Spleen (tissue), 11 donors: Measurements from ENCODE around the gene DUS1L. TPM values are rescaled to one million over a fixed set of nuclear protein-coding genes. Genes with fewer than 3 reads are reported as not detected.

Source experiments
- DNase-seq: peaks from one replicate; pipeline ENCODE4 v3.0.0-alpha.2; 2020
- H3K27ac ChIP-seq, 8 donors: fragments of 200-600 bp; sonication (generic) in 7 of 8; 1 replicate in 4 of 8; 2 replicates in 4 of 8; pipeline versions ENCODE4 v1.5.0 to v1.8.0; 2016 to 2021; ENCODE audit warnings: inconsistent platforms in 4 of 8, mild to moderate bottlenecking in 4 of 8, moderate library complexity in 1 of 8
- H3K27me3 ChIP-seq, 7 donors: fragments of 200-600 bp; sonication (generic) in 6 of 7; replicated peaks in 1 of 7; 1 replicate in 4 of 7; 2 replicates in 3 of 7; pipeline versions ENCODE4 v1.5.0 to v1.8.0; 2016 to 2021; ENCODE audit warnings: inconsistent platforms in 3 of 7, mild to moderate bottlenecking in 1 of 7
- H3K36me3 ChIP-seq, 6 donors: fragments of 200-600 bp; sonication (generic) in 5 of 6; 1 replicate in 4 of 6; 2 replicates in 2 of 6; pipeline versions ENCODE4 v1.5.0 to v1.8.0; 2016 to 2021; ENCODE audit warnings: inconsistent platforms in 2 of 6
- H3K4me1 ChIP-seq, 6 donors: fragments of 200-600 bp; sonication (generic) in 5 of 6; 1 replicate in 3 of 6; 2 replicates in 3 of 6; pipeline versions ENCODE4 v1.5.0 to v1.8.0; 2016 to 2021; ENCODE audit warnings: inconsistent platforms in 3 of 6
- H3K4me3 ChIP-seq, 8 donors: fragments of 200-600 bp; sonication (generic) in 7 of 8; 1 replicate in 4 of 8; 2 replicates in 4 of 8; pipeline versions ENCODE4 v1.5.0 to v1.8.0; 2016 to 2021; ENCODE audit warnings: inconsistent platforms in 4 of 8, mild to moderate bottlenecking in 4 of 8, moderate library complexity in 2 of 8
- H3K9me3 ChIP-seq, 8 donors: fragments of 200-600 bp; sonication (generic) in 7 of 8; 1 replicate in 4 of 8; 2 replicates in 4 of 8; pipeline versions ENCODE4 v1.5.0 to v1.8.0; 2016 to 2021; ENCODE audit warnings: inconsistent platforms in 4 of 8
- CTCF ChIP-seq, 11 experiments: fragments of 200-600 bp in 7 of 11; fragments of 450-650 bp in 4 of 11; sonication (generic) in 4 of 11; IDR thresholded peaks in 8 of 11; conservative IDR thresholded peaks in 3 of 11; 1 replicate in 7 of 11; 2 replicates in 4 of 11; pipeline versions ENCODE4 v1.4.0 to v1.8.0; 2016 to 2021; ENCODE audit warnings: antibody characterized with exemption in 11 of 11, inconsistent platforms in 4 of 11, mild to moderate bottlenecking in 1 of 11
- POLR2A ChIP-seq, 3 donors: fragments of 450-650 bp; IDR thresholded peaks; one replicate each; pipeline ENCODE4 v1.5.1; 2017; ENCODE audit warnings: antibody characterized with exemption in 3 of 3, mild to moderate bottlenecking in 1 of 3
- POLR2AphosphoS5 ChIP-seq, 3 donors: sonication (generic); formaldehyde crosslinking; IDR thresholded peaks; one replicate each; pipeline ENCODE4 v1.5.1; 2017; ENCODE audit warnings: antibody characterized with exemption in 3 of 3
- WGBS, 5 donors: extraction: QIAGEN DNeasy Blood & Tissue Kit in 3 of 5; methylation state at CpG; one replicate each; pipeline versions ENCODE4 v1.1.5 to v1.1.7; 2013 to 2018; 5-methylcytosine and 5-hydroxymethylcytosine counted together
- intact Hi-C: fragments of 100-400 bp; cut with DNase I; formaldehyde crosslinking; loops from one replicate; pipeline ENCODE4 v1.15.0; 2023; ENCODE audit warnings: low total_unique reads
- polyA plus RNA-seq, 3 donors: library from polyadenylated mRNA; stranded (reverse); fragments of 200-250 nt; gene quantifications; one replicate each; pipeline ENCODE4 v1.2.1, GENCODE V29; 2013
- total RNA-seq, 7 donors: library from RNA; depleted of rRNA in 3 of 7; stranded (reverse); fragments of >200 nt in 3 of 7; fragmentation: NEBNext Ultra II Directional in 4 of 7; extraction: Animal tissue kit (Norgen Biotek cat#: 25700) in 4 of 7; gene quantifications; one replicate each; pipeline versions ENCODE4 v1.1.0 to v1.2.1, GENCODE V29; 2016 to 2021
- donor health status: healthy with polysubstance abuse.
- donor health status: DM: no; HTN: no; CAD: no; lungs with moderate emphysema.
- donor health status: DM: no; HTN: no; CAD: no.
- donor health status: Bipolar disorder and iron deficiency.
- donor health status: healthy.
- donor health status: DM: no; HTN: no; CAD: no.
- donor health status: DM: yes; HTN: yes; CAD: no.

DUS1L gene
- total and polyA plus RNA-seq, 10 donors, result 76.4 to 174 (median 103) TPM

DNA sequence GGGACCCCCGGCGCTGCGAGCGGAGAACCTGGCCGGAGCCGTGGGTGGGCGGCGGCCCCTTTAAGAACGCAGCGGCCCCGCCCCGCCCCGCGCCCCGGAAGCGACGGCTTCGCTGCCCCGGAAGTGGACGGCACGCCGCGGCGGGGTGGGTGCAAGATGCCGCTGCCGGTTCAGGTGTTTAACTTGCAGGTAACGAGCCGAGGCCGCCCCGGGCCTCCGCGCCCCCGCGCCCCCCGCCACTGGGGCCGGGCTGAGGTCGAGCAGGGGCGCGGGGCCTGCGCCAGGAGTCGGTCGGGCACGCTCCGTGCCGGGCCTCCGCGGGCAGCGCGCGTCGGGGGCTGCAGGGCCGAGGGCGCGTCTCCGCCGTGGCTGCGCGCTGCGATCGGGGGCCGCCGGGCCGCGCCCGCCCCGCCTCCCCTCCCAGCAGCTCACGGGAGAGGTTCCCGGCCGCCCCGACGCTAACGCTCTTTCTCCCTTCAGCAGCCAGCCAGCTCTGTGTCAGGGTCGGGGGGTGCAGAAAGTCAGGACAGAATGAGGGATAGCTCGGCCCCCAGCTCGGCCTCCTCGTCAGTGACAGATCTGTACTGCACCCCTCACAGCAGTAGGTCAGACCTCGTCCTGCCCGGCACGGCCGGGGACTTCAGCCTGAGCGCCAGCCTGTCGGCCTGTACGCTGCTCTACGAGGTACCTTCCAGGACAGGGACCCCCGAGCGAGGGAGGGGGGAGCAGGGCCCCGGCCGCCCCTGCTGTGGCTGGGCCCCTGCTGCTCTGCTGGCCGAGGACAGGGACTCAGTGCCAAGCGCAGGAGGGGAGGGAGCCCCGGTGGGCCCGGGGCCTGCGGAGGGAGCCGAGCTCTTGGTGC lies 13.6 kb downstream of the DUS1L start, which contains the start of the genes GPS1 and RFNG:
GPS1 (plus strand) TSS at position 123 of the 862 bp plus-strand sequence; CDS start at position 157, 34 bp downstream.
RFNG (minus strand) TSS at position 36 of the 862 bp plus-strand sequence. CDS start 45 bp downstream, outside the sequence.
- peaks cover 0 to 70% (median 43%) of the 10 kb centered on the region in 6 donors for H3K36me3 ChIP-seq
- H3K4me3 ChIP-seq, result peak within 1 kb of the TSS; percentile 69 to 94 (median 78)
- TF ChIP-seq CTCF (IDR thresholded peaks at IDR 0.05 in 8 of 11, conservative IDR thresholded peaks at IDR 0.05 in 3 of 11) (no peak), POLR2AphosphoS5 (IDR thresholded peaks at IDR 0.05) (peak; percentile 82 to 87 (median 84))
- DNase-seq, result peak; percentile 96
- H3K27ac ChIP-seq, result peak within 1 kb of the TSS in 7 of 8 donors; percentile 46 to 86 (median 70)
- intact Hi-C loops, result no loop called here
- no peaks in the 10 kb centered on the region for H3K27me3 ChIP-seq
- peaks cover 20 to 73% (median 42%) of the 10 kb centered on the region in 6 donors for H3K4me1 ChIP-seq
- H3K9me3 ChIP-seq, result no peaks in the 10 kb centered on the region
- 0 to 1% (median 1%) methylated on average over 17 to 94 of the region's 94 CpGs for WGBS, 5 donors

DNA sequence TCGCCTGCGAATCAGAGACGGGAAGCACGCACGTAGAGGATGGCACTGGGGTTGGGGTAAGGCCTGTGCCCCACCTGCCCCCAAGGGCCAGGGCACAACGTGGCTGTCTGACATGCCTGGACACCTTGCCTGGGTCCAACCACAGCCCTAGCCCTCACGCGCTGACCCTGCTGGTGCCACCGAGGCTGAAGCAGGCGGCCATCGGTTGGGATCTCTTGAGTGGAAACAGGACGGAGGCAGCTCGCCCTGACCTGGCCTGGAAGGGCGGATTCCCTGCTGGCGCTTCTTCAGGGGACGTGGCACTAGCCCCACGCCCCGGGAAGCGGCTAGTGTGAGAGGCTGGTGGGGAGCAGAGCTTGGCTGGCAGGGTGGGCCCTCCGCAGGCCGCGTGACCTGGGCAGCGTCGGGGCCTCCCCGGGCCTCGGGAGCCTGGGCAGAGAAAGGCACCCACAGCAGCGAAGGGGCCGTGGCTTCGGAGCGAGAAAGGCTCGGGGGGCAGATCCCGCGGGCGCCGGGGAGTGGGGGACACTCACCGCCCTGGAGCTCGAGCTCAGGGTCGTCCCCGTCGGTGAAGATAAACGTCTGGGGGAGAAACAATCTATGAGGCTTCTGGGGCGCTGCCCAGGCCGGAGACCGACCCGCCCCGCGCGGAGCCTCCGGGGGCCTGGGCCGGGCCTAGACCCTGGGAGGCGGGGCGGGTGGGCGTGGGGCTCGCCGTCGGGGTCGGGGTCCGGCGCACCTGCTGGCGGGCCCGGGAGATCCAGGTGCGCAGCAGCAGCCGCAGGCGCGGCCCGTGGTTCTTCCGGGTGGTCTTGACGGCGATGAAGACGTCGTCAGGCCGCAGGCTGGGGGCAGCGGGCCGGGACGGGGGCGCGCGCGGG lies 14.6 kb downstream of the DUS1L start:
- TF ChIP-seq POLR2AphosphoS5 (IDR thresholded peaks at IDR 0.05) (peak in 1 of 3 donors; percentile 24), CTCF (IDR thresholded peaks at IDR 0.05 in 8 of 11, conservative IDR thresholded peaks at IDR 0.05 in 3 of 11) (no peak)
- peak; percentile 83 for DNase-seq
- H3K36me3 ChIP-seq, result peaks cover 0 to 68% (median 34%) of the 10 kb centered on the region in 6 donors
- H3K4me1 ChIP-seq, result peaks cover 20 to 63% (median 42%) of the 10 kb centered on the region in 6 donors
- 13 to 28% (median 20%) methylated on average over 22 to 79 of the region's 79 CpGs for WGBS, 5 donors
- H3K27ac ChIP-seq, result peak overlapping the region in 7 of 8 donors; percentile 46 to 86 (median 58)
- no peaks in the 10 kb centered on the region for H3K9me3 ChIP-seq
- peak overlapping the region; percentile 64 to 94 (median 78) for H3K4me3 ChIP-seq
- no peaks in the 10 kb centered on the region for H3K27me3 ChIP-seq
- intact Hi-C loops, result no loop called here

GRCh38 chr17:82050152-82050760 lies 15.3 kb downstream of the DUS1L start:
- Histone ChIP-seq H3K9me3 (no peaks in the 10 kb centered on the region), H3K4me1 (peaks cover 20 to 57% (median 42%) of the 10 kb centered on the region in 6 donors), H3K27ac (no peak overlapping the region), H3K27me3 (no peaks in the 10 kb centered on the region), H3K4me3 (peak overlapping the region in 6 of 8 donors; percentile 64 to 94 (median 82)), H3K36me3 (peaks cover 0 to 60% (median 27%) of the 10 kb centered on the region in 6 donors)
- TF ChIP-seq POLR2A (IDR thresholded peaks at IDR 0.05) (no peak), POLR2AphosphoS5 (IDR thresholded peaks at IDR 0.05) (no peak), CTCF (IDR thresholded peaks at IDR 0.05 in 8 of 11, conservative IDR thresholded peaks at IDR 0.05 in 3 of 11) (no peak)
- 91 to 93% (median 93%) methylated on average over 18 to 28 of the region's 28 CpGs for WGBS, 5 donors
- peak; percentile 70 for DNase-seq
- intact Hi-C loops, result no loop called here
